ACC112 (cell line): ENCODE results near the gene CTAGE6.
"Not testable (repeated sequence)": the region's sequence is repeated elsewhere in the genome, so short reads cannot be mapped to it uniquely, and the experiment has no call there.

Experiments
- H2AFZ ChIP-seq: fragments of 200-600 bp; sonication (generic); one replicate; pipeline ENCODE4 v1.6.0; 2017; ENCODE audit warnings: antibody characterized with exemption, low read length; ENCODE audit not compliant: unreplicated experiment
- H3K27ac ChIP-seq: fragments of 200-600 bp; sonication (generic); 2 replicates; pipeline ENCODE4 v1.5.1; 2014; ENCODE audit warnings: low read depth, mild to moderate bottlenecking, antibody characterized with exemption, low read length, moderate library complexity
- H3K27me3 ChIP-seq: fragments of 200-600 bp; sonication (generic); 2 replicates; pipeline ENCODE4 v1.6.1; 2014; ENCODE audit warnings: mild to moderate bottlenecking, antibody characterized with exemption, low read length, moderate library complexity, mixed read lengths; ENCODE audit not compliant: insufficient read depth
- H3K36me3 ChIP-seq: fragments of 200-600 bp; sonication (generic); 2 replicates; pipeline ENCODE4 v1.6.1; 2016; ENCODE audit warnings: mild to moderate bottlenecking, antibody characterized with exemption, low read length, moderate library complexity, mixed read lengths; ENCODE audit not compliant: insufficient read depth
- H3K4me1 ChIP-seq: fragments of 200-600 bp; sonication (generic); one replicate; pipeline ENCODE4 v1.6.1; 2016; ENCODE audit warnings: low read length, mixed read lengths; ENCODE audit not compliant: insufficient read depth, unreplicated experiment, control insufficient read depth
- H3K4me3 ChIP-seq: fragments of 200-600 bp; sonication (generic); 2 replicates; pipeline ENCODE4 v1.5.1; 2014; ENCODE audit warnings: mild to moderate bottlenecking, low read depth, low read length
- H3K79me2 ChIP-seq: fragments of 200-600 bp; sonication (generic); one replicate; pipeline ENCODE4 v1.6.0; 2016; ENCODE audit warnings: low read length; ENCODE audit not compliant: control insufficient read depth, unreplicated experiment, insufficient read depth

Gene CTAGE6

GRCh38 chr7:143714581-143715454 is 42.7 kb downstream of the CTAGE6 start:
- not testable (repeated sequence) for H3K27me3 ChIP-seq, H3K36me3 ChIP-seq, H2AFZ ChIP-seq, H3K4me3 ChIP-seq, H3K27ac ChIP-seq, H3K4me1 ChIP-seq, H3K79me2 ChIP-seq

- H3K36me3 ChIP-seq, H3K27ac ChIP-seq, H3K79me2 ChIP-seq, H3K27me3 ChIP-seq, H2AFZ ChIP-seq, H3K4me3 ChIP-seq, H3K4me1 ChIP-seq: not testable (repeated sequence)
These were observed 45.1 kb downstream of the CTAGE6 start for GRCh38 chr7:143712381-143712780.

- H3K36me3 ChIP-seq, H3K27ac ChIP-seq, H2AFZ ChIP-seq, H3K4me3 ChIP-seq, H3K4me1 ChIP-seq, H3K79me2 ChIP-seq, H3K27me3 ChIP-seq: not testable (repeated sequence)
These were observed 45.7 kb downstream of the CTAGE6 start for GRCh38 chr7:143711727-143712324.

- H3K4me1 ChIP-seq, H3K79me2 ChIP-seq, H3K36me3 ChIP-seq, H3K27me3 ChIP-seq, H3K27ac ChIP-seq, H2AFZ ChIP-seq, H3K4me3 ChIP-seq: not testable (repeated sequence)
These were observed 47.6 kb downstream of the CTAGE6 start for GRCh38 chr7:143709895-143710294.
